ENCODE measurements around the gene IL16. TPM values are rescaled to one million over a fixed set of nuclear protein-coding genes. Genes with fewer than 3 reads are reported as not detected.
"Not testable (repeated sequence)": the region's sequence is repeated elsewhere in the genome, so short reads cannot be mapped to it uniquely, and the experiment has no call there.

The IL16 gene
- total RNA-seq, 1 donor from 2014 or later, result 29.6 TPM

GRCh38 chr15:81329446-81329845 is 132.8 kb downstream of the IL16 start:
- Mint-ChIP-seq H3K27ac (ENCODE audit: unreplicated experiment) (no peak overlapping the region), H3K4me1 (ENCODE audit: unreplicated experiment) (peaks cover 4% of the 10 kb centered on the region), H3K4me3 (ENCODE audit: unreplicated experiment) (no peak overlapping the region), H3K27me3 (ENCODE audit: unreplicated experiment) (peaks cover 3% of the 10 kb centered on the region), H3K36me3 (ENCODE audit: low read depth, unreplicated experiment) (peaks cover 4% of the 10 kb centered on the region), H3K9me3 (ENCODE audit: unreplicated experiment) (no peaks in the 10 kb centered on the region)
- no peak for DNase-seq (ENCODE audit: low spot score)
- TF ChIP-seq CTCF (IDR thresholded peaks at IDR 0.05; ENCODE audit: unreplicated experiment), result no peak

GRCh38 chr15:81330366-81331090 is 133.8 kb downstream of the IL16 start:
- H3K27ac Mint-ChIP-seq (ENCODE audit: unreplicated experiment), result no peak overlapping the region
- peaks cover 4% of the 10 kb centered on the region for H3K36me3 Mint-ChIP-seq (ENCODE audit: low read depth, unreplicated experiment)
- H3K4me1 Mint-ChIP-seq (ENCODE audit: unreplicated experiment), result peaks cover under 1% of the 10 kb centered on the region
- H3K27me3 Mint-ChIP-seq (ENCODE audit: unreplicated experiment), result peaks cover 3% of the 10 kb centered on the region
- no peaks in the 10 kb centered on the region for H3K9me3 Mint-ChIP-seq (ENCODE audit: unreplicated experiment)
- no peak overlapping the region for H3K4me3 Mint-ChIP-seq (ENCODE audit: unreplicated experiment)
- no peak for TF ChIP-seq CTCF (IDR thresholded peaks at IDR 0.05; ENCODE audit: unreplicated experiment)
- no peak for DNase-seq (ENCODE audit: low spot score)

GRCh38 chr15:81331141-81331540 is 134.5 kb downstream of the IL16 start:
- not testable (repeated sequence) for H3K4me3 Mint-ChIP-seq (ENCODE audit: unreplicated experiment); H3K27me3 Mint-ChIP-seq (ENCODE audit: unreplicated experiment); H3K36me3 Mint-ChIP-seq (ENCODE audit: low read depth, unreplicated experiment); H3K9me3 Mint-ChIP-seq (ENCODE audit: unreplicated experiment); DNase-seq (ENCODE audit: low spot score); H3K4me1 Mint-ChIP-seq (ENCODE audit: unreplicated experiment); H3K27ac Mint-ChIP-seq (ENCODE audit: unreplicated experiment)

GRCh38 chr15:81331600-81331999 is 134.9 kb downstream of the IL16 start:
- Mint-ChIP-seq H3K27ac (ENCODE audit: unreplicated experiment) (no peak overlapping the region), H3K4me3 (ENCODE audit: unreplicated experiment) (no peak overlapping the region), H3K4me1 (ENCODE audit: unreplicated experiment) (peaks cover 7% of the 10 kb centered on the region), H3K9me3 (ENCODE audit: unreplicated experiment) (no peaks in the 10 kb centered on the region), H3K27me3 (ENCODE audit: unreplicated experiment) (peaks cover 3% of the 10 kb centered on the region), H3K36me3 (ENCODE audit: low read depth, unreplicated experiment) (peaks cover 4% of the 10 kb centered on the region)
- DNase-seq (ENCODE audit: low spot score), result no peak
- no peak for TF ChIP-seq CTCF (IDR thresholded peaks at IDR 0.05; ENCODE audit: unreplicated experiment)

GRCh38 chr15:81332326-81332725 is 135.6 kb downstream of the IL16 start:
- no peak overlapping the region for H3K4me3 Mint-ChIP-seq (ENCODE audit: unreplicated experiment)
- peaks cover 4% of the 10 kb centered on the region for H3K36me3 Mint-ChIP-seq (ENCODE audit: low read depth, unreplicated experiment)
- DNase-seq (ENCODE audit: low spot score), result no peak
- TF ChIP-seq CTCF (IDR thresholded peaks at IDR 0.05; ENCODE audit: unreplicated experiment), result no peak
- peaks cover 3% of the 10 kb centered on the region for H3K27me3 Mint-ChIP-seq (ENCODE audit: unreplicated experiment)
- H3K27ac Mint-ChIP-seq (ENCODE audit: unreplicated experiment), result no peak overlapping the region
- H3K4me1 Mint-ChIP-seq (ENCODE audit: unreplicated experiment), result peaks cover 8% of the 10 kb centered on the region
- H3K9me3 Mint-ChIP-seq (ENCODE audit: unreplicated experiment), result no peaks in the 10 kb centered on the region

Measured in endothelial cell (in vitro differentiated cells).